Fibroblast of pulmonary artery (primary cell): ENCODE data around the gene CIROP.
"Not testable (repeated sequence)": the region's sequence is repeated elsewhere in the genome, so short reads cannot be mapped to it uniquely, and the experiment has no call there.

ENCODE experiments used
- DNase-seq: peaks from one replicate; pipeline ENCODE4 v3.0.0-alpha.2; 2010; ENCODE audit warnings: low read depth
- H3K4me3 ChIP-seq: replicated peaks from 2 replicates; pipeline ENCODE4 v1.5.1; 2011; ENCODE audit warnings: low read depth, mild to moderate bottlenecking, control low read depth, low read length, moderate library complexity
- TF ChIP-seq, protein P1 (sequence below): IDR thresholded peaks from 2 replicates; pipeline ENCODE4 v1.5.1; 2011; ENCODE audit warnings: mild to moderate bottlenecking, control low read depth, low read length, inconsistent platforms; ENCODE audit errors: missing control alignments

CIROP gene

DNA sequence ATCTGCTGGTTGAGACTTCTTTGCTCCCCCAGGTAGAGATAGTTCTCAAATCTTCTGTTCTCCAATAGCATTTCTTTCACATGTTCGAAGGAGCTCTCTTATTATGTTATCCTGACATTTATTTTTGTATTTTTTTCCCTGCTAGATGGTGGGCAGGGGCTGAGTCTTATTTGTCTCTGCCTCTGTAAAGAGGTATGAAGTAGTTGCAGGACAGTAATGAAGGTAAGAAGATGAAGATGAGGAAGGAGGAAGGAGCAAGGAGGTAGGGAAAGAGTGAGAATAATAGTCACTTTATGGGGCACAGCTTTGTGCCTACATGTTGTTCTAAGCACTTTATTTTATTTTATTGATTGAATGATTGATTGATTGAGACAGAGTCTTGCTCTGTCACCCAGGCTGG, 5.0 kb upstream of the CIROP start:
- TF ChIP-seq, protein P1, sequence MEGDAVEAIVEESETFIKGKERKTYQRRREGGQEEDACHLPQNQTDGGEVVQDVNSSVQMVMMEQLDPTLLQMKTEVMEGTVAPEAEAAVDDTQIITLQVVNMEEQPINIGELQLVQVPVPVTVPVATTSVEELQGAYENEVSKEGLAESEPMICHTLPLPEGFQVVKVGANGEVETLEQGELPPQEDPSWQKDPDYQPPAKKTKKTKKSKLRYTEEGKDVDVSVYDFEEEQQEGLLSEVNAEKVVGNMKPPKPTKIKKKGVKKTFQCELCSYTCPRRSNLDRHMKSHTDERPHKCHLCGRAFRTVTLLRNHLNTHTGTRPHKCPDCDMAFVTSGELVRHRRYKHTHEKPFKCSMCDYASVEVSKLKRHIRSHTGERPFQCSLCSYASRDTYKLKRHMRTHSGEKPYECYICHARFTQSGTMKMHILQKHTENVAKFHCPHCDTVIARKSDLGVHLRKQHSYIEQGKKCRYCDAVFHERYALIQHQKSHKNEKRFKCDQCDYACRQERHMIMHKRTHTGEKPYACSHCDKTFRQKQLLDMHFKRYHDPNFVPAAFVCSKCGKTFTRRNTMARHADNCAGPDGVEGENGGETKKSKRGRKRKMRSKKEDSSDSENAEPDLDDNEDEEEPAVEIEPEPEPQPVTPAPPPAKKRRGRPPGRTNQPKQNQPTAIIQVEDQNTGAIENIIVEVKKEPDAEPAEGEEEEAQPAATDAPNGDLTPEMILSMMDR = no peak
- no peak overlapping the region for H3K4me3 ChIP-seq
- DNase-seq = no peak

DNA sequence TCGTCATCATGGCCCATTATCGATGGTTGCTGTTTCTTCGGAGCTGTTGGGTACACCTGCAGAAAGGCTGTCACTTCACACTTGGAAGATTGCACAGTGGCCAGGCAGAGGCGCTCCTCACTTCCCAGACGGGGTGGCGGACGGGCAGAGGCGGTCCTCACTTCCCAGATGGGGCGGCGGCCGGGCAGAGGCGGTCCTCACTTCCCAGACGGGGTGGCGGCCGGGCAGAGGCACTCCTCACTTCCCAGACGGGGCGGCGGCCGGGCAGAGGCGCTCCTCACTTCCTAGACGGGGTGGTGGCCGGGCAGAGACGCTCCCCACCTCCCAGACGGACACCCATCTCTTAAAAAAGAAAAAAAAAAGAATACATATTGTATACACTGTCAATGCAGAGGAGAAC, 3.4 kb upstream of the CIROP start:
- H3K4me3 ChIP-seq, DNase-seq: not testable (repeated sequence)

DNA sequence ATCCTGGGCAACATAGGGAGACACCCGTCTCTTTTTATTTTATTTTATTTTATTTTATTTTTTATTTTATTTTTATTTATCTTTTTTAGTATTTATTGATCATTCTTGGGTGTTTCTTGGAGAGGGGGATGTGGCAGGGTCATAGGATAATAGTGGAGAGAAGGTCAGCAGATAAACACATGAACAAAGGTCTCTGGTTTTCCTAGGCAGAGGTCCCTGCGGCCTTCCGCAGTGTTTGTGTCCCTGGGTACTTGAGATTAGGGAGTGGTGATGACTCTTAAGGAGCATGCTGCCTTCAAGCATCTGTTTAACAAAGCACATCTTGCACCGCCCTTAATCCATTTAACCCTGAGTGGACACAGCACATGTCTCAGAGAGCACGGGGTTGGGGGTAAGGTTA, 2.8 kb upstream of the CIROP start:
- not testable (repeated sequence) for H3K4me3 ChIP-seq, DNase-seq

DNA sequence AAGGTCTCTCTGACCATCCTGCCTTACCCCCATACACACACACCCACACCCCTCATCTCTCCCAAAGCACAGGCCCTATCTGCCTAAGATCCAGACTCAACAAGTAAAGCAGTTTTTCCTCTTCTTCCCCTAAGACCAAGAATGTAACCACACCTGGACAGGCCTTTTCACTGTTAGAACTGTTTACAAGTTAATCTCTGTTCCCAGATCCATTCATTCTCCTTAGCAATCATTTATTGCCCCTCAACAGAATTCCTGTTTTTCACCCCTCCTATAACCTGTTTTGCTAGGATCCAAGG, 1.9 kb upstream of the CIROP start:
- DNase-seq = no peak
- no peak overlapping the region for H3K4me3 ChIP-seq
- TF ChIP-seq, protein P1 = no peak

DNA sequence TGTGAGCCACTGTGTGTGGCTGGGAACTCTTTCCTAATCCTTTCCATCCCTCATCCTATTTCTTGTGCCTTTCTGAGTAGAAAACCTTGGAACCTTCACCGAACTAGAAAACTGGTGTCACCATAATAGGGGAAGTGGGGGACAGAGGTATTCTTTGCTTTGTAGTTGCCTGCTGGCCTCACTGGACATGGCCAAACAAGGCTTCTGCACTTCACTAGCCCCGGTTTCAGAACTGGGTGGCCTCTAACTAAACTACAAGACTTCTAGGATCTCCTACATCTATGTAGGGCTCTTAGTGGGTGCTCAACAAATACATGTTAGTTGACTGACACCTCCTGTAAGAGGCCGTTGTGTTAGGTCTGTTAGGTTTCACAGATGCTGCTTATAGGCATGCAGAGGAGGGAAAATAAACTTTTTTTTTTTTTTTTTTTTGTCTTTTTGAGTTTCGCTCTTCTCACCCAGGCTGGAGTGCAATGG, 597 bp upstream of the CIROP start:
- no peak for DNase-seq
- no peak overlapping the region for H3K4me3 ChIP-seq
- TF ChIP-seq, protein P1 = no peak

DNA sequence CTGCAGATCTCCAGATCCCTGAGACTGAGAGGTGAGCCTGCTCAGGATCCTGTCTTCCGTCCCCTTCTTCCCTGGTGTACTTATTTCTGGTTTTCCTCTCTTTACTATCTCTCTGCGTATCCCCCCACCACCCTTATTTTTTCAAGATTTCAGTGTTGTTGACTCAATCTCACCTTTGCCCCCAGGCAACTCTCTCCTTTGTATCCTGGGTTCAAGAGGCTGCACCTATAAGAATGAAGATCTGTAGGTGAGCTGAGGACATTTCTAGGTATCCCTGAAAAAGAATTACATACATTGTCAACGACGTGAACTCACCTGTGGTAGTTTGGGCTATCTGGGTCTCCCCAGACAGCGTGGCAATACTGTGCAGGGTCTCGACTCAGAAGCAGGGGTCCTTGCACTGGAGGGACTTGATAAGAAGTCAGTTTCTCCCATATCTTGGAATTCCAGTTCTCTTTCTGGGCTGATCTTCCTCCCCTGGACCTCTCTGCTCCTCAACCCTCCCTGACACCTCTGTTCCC, 659 bp downstream of the CIROP start:
- TF ChIP-seq, protein P1 = no peak
- no peak for DNase-seq
- no peak overlapping the region for H3K4me3 ChIP-seq

DNA sequence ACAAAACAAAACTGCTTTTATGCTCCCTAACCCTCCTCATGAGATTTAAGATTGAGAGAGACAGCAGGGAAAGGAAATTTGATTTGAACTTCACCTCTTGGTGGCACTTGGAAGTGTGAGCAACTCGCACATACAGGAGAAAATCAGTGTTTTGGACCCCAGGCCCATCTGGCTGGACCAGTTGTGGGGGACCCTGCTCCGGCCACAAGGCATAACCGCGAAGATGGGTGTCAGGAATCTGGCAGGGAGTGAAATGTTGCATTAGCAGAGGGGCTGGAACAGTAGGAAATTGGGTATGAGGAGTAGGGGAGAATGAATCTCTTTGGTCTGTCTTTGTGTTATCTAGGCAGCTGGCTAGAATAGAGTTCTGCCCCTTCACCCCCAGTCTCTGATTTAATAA, 1.2 kb downstream of the CIROP start:
- no peak overlapping the region for H3K4me3 ChIP-seq
- no peak for DNase-seq
- TF ChIP-seq, protein P1 = no peak

DNA sequence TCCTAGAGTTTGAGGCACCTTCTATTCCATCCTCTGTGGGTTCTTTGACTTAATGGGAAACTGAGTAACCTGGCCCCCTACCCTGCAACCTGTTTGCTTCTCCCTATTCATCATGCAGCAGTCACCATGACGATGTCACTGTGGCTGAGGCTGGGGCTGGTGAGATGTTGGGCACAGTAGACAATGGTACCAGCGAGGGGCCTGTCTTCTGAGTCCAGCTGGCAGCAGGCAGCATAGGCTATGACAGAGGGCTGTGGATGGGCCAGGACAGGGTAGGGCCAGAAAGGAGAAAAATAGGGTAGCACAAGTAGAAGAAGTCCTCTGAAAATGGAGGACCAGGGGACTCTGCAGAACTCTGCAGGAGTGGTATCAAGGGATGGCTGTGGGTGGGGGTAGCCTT, 2.0 kb downstream of the CIROP start:
- TF ChIP-seq, protein P1 = no peak
- no peak overlapping the region for H3K4me3 ChIP-seq

More for the DNA sequence above, 2.0 kb downstream of the CIROP start:
- no peak for DNase-seq
